ENCODE measurements around the gene SPECC1L.

- no peak for TF ChIP-seq EZH2 (IDR thresholded peaks at IDR 0.05; ENCODE audit: borderline replicate concordance, low read depth, low read length, severe bottlenecking)
- no peak for TF ChIP-seq CTCF (IDR thresholded peaks at IDR 0.05; ENCODE audit: borderline replicate concordance, extremely low read depth, low read length, poor library complexity, severe bottlenecking)
Measured at GRCh38 chr22:24350627-24351026, 80.0 kb downstream of the SPECC1L start.
